ENCODE results near the gene SKP1.

The SKP1 gene

GRCh38 chr5:134203630-134204029 lies 26.9 kb upstream of the SKP1 start:
- H3K4me1 Mint-ChIP-seq (ENCODE audit: low read depth): peaks cover 6% of the 10 kb centered on the region
- H3K27me3 Mint-ChIP-seq (ENCODE audit: low read depth): no peaks in the 10 kb centered on the region
- H3K36me3 Mint-ChIP-seq (ENCODE audit: low read depth): peaks cover 55% of the 10 kb centered on the region
- no peak overlapping the region for H3K4me3 Mint-ChIP-seq
- no peaks in the 10 kb centered on the region for H3K9me3 Mint-ChIP-seq
- no peak overlapping the region for H3K27ac Mint-ChIP-seq
- DNase-seq (ENCODE audit: low spot score): no peak

- Mint-ChIP-seq H3K27ac (no peak overlapping the region), H3K36me3 (ENCODE audit: low read depth) (peaks cover 50% of the 10 kb centered on the region)
Observed at GRCh38 chr5:134195666-134196065, 18.9 kb upstream of the SKP1 start.

GRCh38 chr5:134189031-134189430 lies 12.3 kb upstream of the SKP1 start:
- Mint-ChIP-seq H3K36me3 (ENCODE audit: low read depth) (peaks cover 3% of the 10 kb centered on the region), H3K9me3 (no peaks in the 10 kb centered on the region), H3K4me3 (no peak overlapping the region), H3K27me3 (ENCODE audit: low read depth) (no peaks in the 10 kb centered on the region), H3K27ac (no peak overlapping the region), H3K4me1 (ENCODE audit: low read depth) (no peaks in the 10 kb centered on the region)
- DNase-seq (ENCODE audit: low spot score): no peak

More at GRCh38 chr5:134195666-134196065, 18.9 kb upstream of the SKP1 start:
- Mint-ChIP-seq H3K9me3 (no peaks in the 10 kb centered on the region), H3K4me1 (ENCODE audit: low read depth) (peaks cover 2% of the 10 kb centered on the region), H3K4me3 (no peak overlapping the region), H3K27me3 (ENCODE audit: low read depth) (no peaks in the 10 kb centered on the region)
- no peak for DNase-seq (ENCODE audit: low spot score)

- no peaks in the 10 kb centered on the region for H3K4me1 Mint-ChIP-seq (ENCODE audit: low read depth)
- H3K27me3 Mint-ChIP-seq (ENCODE audit: low read depth): no peaks in the 10 kb centered on the region
- DNase-seq (ENCODE audit: low spot score): no peak
- H3K27ac Mint-ChIP-seq: no peak overlapping the region
- no peak overlapping the region for H3K4me3 Mint-ChIP-seq
- H3K36me3 Mint-ChIP-seq (ENCODE audit: low read depth): no peaks in the 10 kb centered on the region
- H3K9me3 Mint-ChIP-seq: no peaks in the 10 kb centered on the region
Observed at GRCh38 chr5:134188092-134188491, 11.3 kb upstream of the SKP1 start.

- Mint-ChIP-seq H3K27ac (no peak overlapping the region), H3K4me1 (ENCODE audit: low read depth) (no peaks in the 10 kb centered on the region), H3K36me3 (ENCODE audit: low read depth) (no peaks in the 10 kb centered on the region), H3K4me3 (no peak overlapping the region), H3K27me3 (ENCODE audit: low read depth) (no peaks in the 10 kb centered on the region), H3K9me3 (no peaks in the 10 kb centered on the region)
- peak; percentile 62 for DNase-seq (ENCODE audit: low spot score)
Observed at GRCh38 chr5:134184155-134185135, 7.7 kb upstream of the SKP1 start.

GRCh38 chr5:134183481-134183880 lies 6.7 kb upstream of the SKP1 start:
- Mint-ChIP-seq H3K27ac (no peak overlapping the region), H3K9me3 (no peaks in the 10 kb centered on the region), H3K27me3 (ENCODE audit: low read depth) (no peaks in the 10 kb centered on the region), H3K4me1 (ENCODE audit: low read depth) (no peaks in the 10 kb centered on the region), H3K36me3 (ENCODE audit: low read depth) (no peaks in the 10 kb centered on the region), H3K4me3 (no peak overlapping the region)
- DNase-seq (ENCODE audit: low spot score): no peak

GRCh38 chr5:134178096-134178419 lies 1.3 kb upstream of the SKP1 start:
- peak overlapping the region; percentile 91 for H3K4me3 Mint-ChIP-seq
- no peak for DNase-seq (ENCODE audit: low spot score)
- H3K9me3 Mint-ChIP-seq: no peaks in the 10 kb centered on the region
- peaks cover 16% of the 10 kb centered on the region for H3K4me1 Mint-ChIP-seq (ENCODE audit: low read depth)
- H3K36me3 Mint-ChIP-seq (ENCODE audit: low read depth): peaks cover 10% of the 10 kb centered on the region
- peak overlapping the region; percentile 26 for H3K27ac Mint-ChIP-seq
- no peaks in the 10 kb centered on the region for H3K27me3 Mint-ChIP-seq (ENCODE audit: low read depth)

- no peaks in the 10 kb centered on the region for H3K27me3 Mint-ChIP-seq (ENCODE audit: low read depth)
- no peaks in the 10 kb centered on the region for H3K9me3 Mint-ChIP-seq
- H3K27ac Mint-ChIP-seq: peak overlapping the region; percentile 97
- H3K36me3 Mint-ChIP-seq (ENCODE audit: low read depth): peaks cover 11% of the 10 kb centered on the region
- peak overlapping the region; percentile 91 for H3K4me3 Mint-ChIP-seq
- peaks cover 16% of the 10 kb centered on the region for H3K4me1 Mint-ChIP-seq (ENCODE audit: low read depth)
- DNase-seq (ENCODE audit: low spot score): no peak
Observed at GRCh38 chr5:134177369-134178095, 782 bp upstream of the SKP1 start.

GRCh38 chr5:134175921-134176510 lies 734 bp downstream of the SKP1 start:
- peak overlapping the region; percentile 91 for H3K4me3 Mint-ChIP-seq
- peak overlapping the region; percentile 97 for H3K27ac Mint-ChIP-seq
- no peak for DNase-seq (ENCODE audit: low spot score)
- no peaks in the 10 kb centered on the region for H3K9me3 Mint-ChIP-seq
- peaks cover 23% of the 10 kb centered on the region for H3K36me3 Mint-ChIP-seq (ENCODE audit: low read depth)
- H3K27me3 Mint-ChIP-seq (ENCODE audit: low read depth): no peaks in the 10 kb centered on the region
- peaks cover 23% of the 10 kb centered on the region for H3K4me1 Mint-ChIP-seq (ENCODE audit: low read depth)

GRCh38 chr5:134174841-134175839 lies 1.6 kb downstream of the SKP1 start:
- H3K36me3 Mint-ChIP-seq (ENCODE audit: low read depth): peaks cover 25% of the 10 kb centered on the region
- no peak for DNase-seq (ENCODE audit: low spot score)
- H3K4me3 Mint-ChIP-seq: peak overlapping the region; percentile 91
- no peaks in the 10 kb centered on the region for H3K9me3 Mint-ChIP-seq
- no peaks in the 10 kb centered on the region for H3K27me3 Mint-ChIP-seq (ENCODE audit: low read depth)
- H3K27ac Mint-ChIP-seq: peak overlapping the region; percentile 97
- peaks cover 23% of the 10 kb centered on the region for H3K4me1 Mint-ChIP-seq (ENCODE audit: low read depth)

GRCh38 chr5:134171972-134172371 lies 4.8 kb downstream of the SKP1 start:
- Mint-ChIP-seq H3K36me3 (ENCODE audit: low read depth) (peaks cover 40% of the 10 kb centered on the region), H3K9me3 (no peaks in the 10 kb centered on the region), H3K27me3 (ENCODE audit: low read depth) (no peaks in the 10 kb centered on the region), H3K27ac (no peak overlapping the region), H3K4me1 (ENCODE audit: low read depth) (peaks cover 23% of the 10 kb centered on the region), H3K4me3 (no peak overlapping the region)
- no peak for DNase-seq (ENCODE audit: low spot score)

- Mint-ChIP-seq H3K36me3 (ENCODE audit: low read depth) (peaks cover 53% of the 10 kb centered on the region), H3K27me3 (ENCODE audit: low read depth) (no peaks in the 10 kb centered on the region), H3K4me1 (ENCODE audit: low read depth) (peaks cover 4% of the 10 kb centered on the region), H3K9me3 (peaks cover 7% of the 10 kb centered on the region), H3K4me3 (no peak overlapping the region), H3K27ac (no peak overlapping the region)
- DNase-seq (ENCODE audit: low spot score): no peak
Observed at GRCh38 chr5:134162592-134162991, 14.2 kb downstream of the SKP1 start.
